HepG2 (cell line): Measurements from ENCODE around the gene EFCAB11. TPM values are rescaled to one million over a fixed set of nuclear protein-coding genes. Genes with fewer than 3 reads are reported as not detected.

Source experiments
- AHR ChIP-seq: IDR thresholded peaks from 2 replicates; pipeline ENCODE4 v1.6.1; 2018; ENCODE audit warnings: missing genetic modification reagents, missing compliant biosample characterization
- ELF1 ChIP-seq: sonication (generic); formaldehyde crosslinking; IDR thresholded peaks from 2 replicates; pipeline ENCODE4 v1.4.0; 2020; ENCODE audit warnings: missing genetic modification reagents
- HMG20A ChIP-seq: IDR thresholded peaks from 2 replicates; pipeline ENCODE4 v1.6.1; 2016; ENCODE audit warnings: borderline replicate concordance
- MXD3 ChIP-seq: IDR thresholded peaks from 2 replicates; pipeline ENCODE4 v1.6.1; 2016; ENCODE audit warnings: mild to moderate bottlenecking, missing biosample characterization, missing genetic modification reagents
- MYC ChIP-seq: sonication (generic); formaldehyde crosslinking; IDR thresholded peaks from 2 replicates; pipeline ENCODE4 v1.9.0; 2021; ENCODE audit warnings: missing genetic modification reagents, borderline replicate concordance
- SMYD3 ChIP-seq: sonication (generic); formaldehyde crosslinking; IDR thresholded peaks from 2 replicates; pipeline ENCODE4 v1.8.1; 2023; ENCODE audit warnings: mild to moderate bottlenecking, missing genetic modification reagents
- SP140L ChIP-seq: sonication (generic); formaldehyde crosslinking; IDR thresholded peaks from 2 replicates; pipeline ENCODE4 v1.4.0; 2020; ENCODE audit warnings: missing genetic modification reagents, borderline replicate concordance
- ZBTB46 ChIP-seq: sonication (generic); formaldehyde crosslinking; IDR thresholded peaks from 2 replicates; pipeline ENCODE4 v1.4.0; 2020; ENCODE audit warnings: mild to moderate bottlenecking, missing genetic modification reagents, borderline replicate concordance
- ZFP36L1 ChIP-seq: sonication (generic); formaldehyde crosslinking; IDR thresholded peaks from 2 replicates; pipeline ENCODE4 v1.8.0; 2022; ENCODE audit warnings: mild to moderate bottlenecking, missing genetic modification reagents, moderate library complexity
- ZNF558 ChIP-seq: sonication (generic); formaldehyde crosslinking; IDR thresholded peaks from 2 replicates; pipeline ENCODE4 v1.9.0; 2022; ENCODE audit warnings: mild to moderate bottlenecking, missing genetic modification reagents, borderline replicate concordance
- ZNF576 ChIP-seq: sonication (generic); formaldehyde crosslinking; IDR thresholded peaks from 2 replicates; pipeline ENCODE4 v1.4.0; 2020; ENCODE audit warnings: mild to moderate bottlenecking, missing genetic modification reagents
- polyA plus RNA-seq, 8 experiments: library from polyadenylated mRNA; depleted of rRNA in 3 of 8; stranded (reverse) in 7 of 8; unstranded in 1 of 8; fragments of >200 nt; fragmentation: Illumina TruSeq in 4 of 8; extraction: Trizol in 4 of 8; gene quantifications; 2 replicates each; pipeline versions ENCODE4 v1.2.1 to v1.2.3, GENCODE V29; 2011 to 2016; ENCODE audit warnings: low read depth in 4 of 8, missing spikeins in 1 of 8, mixed read lengths in 1 of 8; ENCODE audit not compliant: insufficient read depth in 1 of 8
- total RNA-seq, 5 experiments: library from RNA; depleted of rRNA; stranded (reverse); fragments of >200 nt; fragmentation: Illumina TruSeq; extraction: Trizol; gene quantifications; 2 replicates each; pipeline ENCODE4 v1.2.3, GENCODE V29; 2016; ENCODE audit warnings: low read depth in 1 of 5
- TF ChIP-seq, protein P1 (sequence below): sonication (generic); formaldehyde crosslinking; IDR thresholded peaks from one replicate; pipeline ENCODE4 v1.5.1; 2020; ENCODE audit warnings: mild to moderate bottlenecking, missing genetic modification reagents; ENCODE audit errors: not compliant biosample characterization
- TF ChIP-seq, protein P2 (sequence below): sonication (generic); formaldehyde crosslinking; IDR thresholded peaks from 2 replicates; pipeline ENCODE4 v1.4.0; 2020; ENCODE audit warnings: missing genetic modification reagents
- TF ChIP-seq, protein P3 (sequence below): sonication (generic); formaldehyde crosslinking; IDR thresholded peaks from 2 replicates; pipeline ENCODE4 v1.5.1; 2020; ENCODE audit warnings: missing genetic modification reagents, mild to moderate bottlenecking, borderline replicate concordance

The EFCAB11 gene
- total and polyA plus RNA-seq, 2 of the 13 experiments (the other 11 are each of a cell fraction or from before 2014, with no cell fraction given): 8.2 to 31.5 TPM

DNA sequence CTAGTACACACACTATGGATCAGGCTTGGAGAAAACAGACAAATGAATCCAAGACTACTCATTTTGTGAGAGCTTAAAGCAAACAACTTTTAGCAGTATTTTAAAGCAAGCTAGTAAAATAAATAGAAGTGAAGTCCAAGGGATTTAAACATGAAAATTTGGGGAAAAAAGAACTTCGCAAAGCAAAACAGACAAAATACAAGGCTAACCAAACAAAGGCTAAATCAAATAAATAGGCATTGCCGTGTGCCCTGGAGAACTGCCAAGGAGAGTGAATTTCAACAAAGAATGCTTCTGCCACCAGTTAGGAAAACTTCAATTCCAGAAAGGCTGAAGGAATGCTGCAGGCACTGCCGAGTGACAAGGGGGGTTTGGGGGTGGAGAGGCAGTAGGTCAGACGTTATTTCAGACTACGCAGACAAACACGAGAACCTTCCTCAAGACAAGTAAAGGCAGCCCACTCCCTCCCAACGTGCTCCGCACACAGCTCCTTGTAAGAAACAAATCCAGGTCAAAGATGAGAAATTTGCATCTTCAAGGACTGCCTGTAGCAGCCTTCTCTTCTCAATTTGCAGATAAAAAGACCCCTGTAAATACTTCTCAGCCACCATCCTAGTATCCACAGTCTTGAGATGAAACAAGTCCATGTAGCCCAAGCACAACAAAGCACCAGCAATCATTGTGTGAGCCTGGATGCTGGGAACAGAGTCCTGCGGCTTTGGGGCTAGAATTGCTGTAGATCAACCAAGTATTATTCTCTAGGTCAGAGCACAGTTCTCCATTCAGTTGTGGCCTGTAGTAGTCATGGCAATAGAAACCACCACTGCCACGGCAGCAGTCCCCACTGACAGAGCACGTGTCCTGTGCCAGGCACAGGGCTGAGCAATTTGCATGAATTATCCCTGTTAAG is 43.3 kb downstream of the EFCAB11 start (continued):
- TF ChIP-seq, protein P1, sequence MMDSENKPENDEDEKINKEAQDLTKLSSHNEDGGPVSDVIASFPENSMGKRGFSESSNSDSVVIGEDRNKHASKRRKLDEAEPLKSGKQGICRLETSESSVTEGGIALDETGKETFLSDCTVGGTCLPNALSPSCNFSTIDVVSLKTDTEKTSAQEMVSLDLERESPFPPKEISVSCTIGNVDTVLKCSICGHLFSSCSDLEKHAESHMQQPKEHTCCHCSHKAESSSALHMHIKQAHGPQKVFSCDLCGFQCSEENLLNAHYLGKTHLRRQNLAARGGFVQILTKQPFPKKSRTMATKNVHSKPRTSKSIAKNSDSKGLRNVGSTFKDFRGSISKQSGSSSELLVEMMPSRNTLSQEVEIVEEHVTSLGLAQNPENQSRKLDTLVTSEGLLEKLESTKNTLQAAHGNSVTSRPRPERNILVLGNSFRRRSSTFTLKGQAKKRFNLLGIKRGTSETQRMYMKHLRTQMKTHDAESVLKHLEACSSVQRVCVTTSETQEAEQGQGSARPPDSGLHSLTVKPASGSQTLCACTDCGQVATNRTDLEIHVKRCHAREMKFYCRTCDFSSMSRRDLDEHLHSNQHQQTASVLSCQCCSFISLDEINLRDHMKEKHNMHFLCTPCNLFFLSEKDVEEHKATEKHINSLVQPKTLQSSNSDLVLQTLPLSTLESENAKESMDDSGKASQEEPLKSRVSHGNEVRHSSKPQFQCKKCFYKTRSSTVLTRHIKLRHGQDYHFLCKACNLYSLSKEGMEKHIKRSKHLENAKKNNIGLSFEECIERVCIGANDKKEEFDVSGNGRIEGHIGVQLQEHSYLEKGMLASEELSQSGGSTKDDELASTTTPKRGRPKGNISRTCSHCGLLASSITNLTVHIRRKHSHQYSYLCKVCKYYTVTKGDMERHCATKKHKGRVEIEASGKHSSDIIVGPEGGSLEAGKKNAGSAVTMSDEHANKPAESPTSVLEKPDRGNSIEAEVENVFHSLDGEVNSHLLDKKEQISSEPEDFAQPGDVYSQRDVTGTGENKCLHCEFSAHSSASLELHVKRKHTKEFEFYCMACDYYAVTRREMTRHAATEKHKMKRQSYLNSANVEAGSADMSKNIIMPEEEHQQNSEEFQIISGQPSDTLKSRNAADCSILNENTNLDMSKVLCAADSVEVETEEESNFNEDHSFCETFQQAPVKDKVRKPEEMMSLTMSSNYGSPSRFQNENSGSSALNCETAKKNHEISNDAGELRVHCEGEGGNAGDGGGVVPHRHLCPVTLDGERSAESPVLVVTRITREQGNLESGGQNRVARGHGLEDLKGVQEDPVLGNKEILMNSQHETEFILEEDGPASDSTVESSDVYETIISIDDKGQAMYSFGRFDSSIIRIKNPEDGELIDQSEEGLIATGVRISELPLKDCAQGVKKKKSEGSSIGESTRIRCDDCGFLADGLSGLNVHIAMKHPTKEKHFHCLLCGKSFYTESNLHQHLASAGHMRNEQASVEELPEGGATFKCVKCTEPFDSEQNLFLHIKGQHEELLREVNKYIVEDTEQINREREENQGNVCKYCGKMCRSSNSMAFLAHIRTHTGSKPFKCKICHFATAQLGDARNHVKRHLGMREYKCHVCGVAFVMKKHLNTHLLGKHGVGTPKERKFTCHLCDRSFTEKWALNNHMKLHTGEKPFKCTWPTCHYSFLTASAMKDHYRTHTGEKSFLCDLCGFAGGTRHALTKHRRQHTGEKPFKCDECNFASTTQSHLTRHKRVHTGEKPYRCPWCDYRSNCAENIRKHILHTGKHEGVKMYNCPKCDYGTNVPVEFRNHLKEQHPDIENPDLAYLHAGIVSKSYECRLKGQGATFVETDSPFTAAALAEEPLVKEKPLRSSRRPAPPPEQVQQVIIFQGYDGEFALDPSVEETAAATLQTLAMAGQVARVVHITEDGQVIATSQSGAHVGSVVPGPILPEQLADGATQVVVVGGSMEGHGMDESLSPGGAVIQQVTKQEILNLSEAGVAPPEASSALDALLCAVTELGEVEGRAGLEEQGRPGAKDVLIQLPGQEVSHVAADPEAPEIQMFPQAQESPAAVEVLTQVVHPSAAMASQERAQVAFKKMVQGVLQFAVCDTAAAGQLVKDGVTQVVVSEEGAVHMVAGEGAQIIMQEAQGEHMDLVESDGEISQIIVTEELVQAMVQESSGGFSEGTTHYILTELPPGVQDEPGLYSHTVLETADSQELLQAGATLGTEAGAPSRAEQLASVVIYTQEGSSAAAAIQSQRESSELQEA (CRISPR knock-in tag): no peak
- TF ChIP-seq ZBTB46 (CRISPR knock-in tag): no peak
- no peak for TF ChIP-seq AHR (CRISPR knock-in tag)
- TF ChIP-seq ELF1: no peak
- TF ChIP-seq, protein P2, sequence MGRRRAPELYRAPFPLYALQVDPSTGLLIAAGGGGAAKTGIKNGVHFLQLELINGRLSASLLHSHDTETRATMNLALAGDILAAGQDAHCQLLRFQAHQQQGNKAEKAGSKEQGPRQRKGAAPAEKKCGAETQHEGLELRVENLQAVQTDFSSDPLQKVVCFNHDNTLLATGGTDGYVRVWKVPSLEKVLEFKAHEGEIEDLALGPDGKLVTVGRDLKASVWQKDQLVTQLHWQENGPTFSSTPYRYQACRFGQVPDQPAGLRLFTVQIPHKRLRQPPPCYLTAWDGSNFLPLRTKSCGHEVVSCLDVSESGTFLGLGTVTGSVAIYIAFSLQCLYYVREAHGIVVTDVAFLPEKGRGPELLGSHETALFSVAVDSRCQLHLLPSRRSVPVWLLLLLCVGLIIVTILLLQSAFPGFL: no peak
- TF ChIP-seq HMG20A: peak; percentile 52; the same call in 1 of the 2 replicates
- TF ChIP-seq ZNF558 (CRISPR knock-in tag): no peak
- TF ChIP-seq ZFP36L1 (CRISPR knock-in tag): no peak
- no peak; the same call in 1 of the 2 replicates for TF ChIP-seq SMYD3 (CRISPR knock-in tag)
- TF ChIP-seq SP140L: no peak
- no peak for TF ChIP-seq MXD3 (CRISPR knock-in tag)
- no peak for TF ChIP-seq ZNF576 (CRISPR knock-in tag)
- TF ChIP-seq MYC: no peak; the same call in 1 of the 2 replicates
- TF ChIP-seq, protein P3, sequence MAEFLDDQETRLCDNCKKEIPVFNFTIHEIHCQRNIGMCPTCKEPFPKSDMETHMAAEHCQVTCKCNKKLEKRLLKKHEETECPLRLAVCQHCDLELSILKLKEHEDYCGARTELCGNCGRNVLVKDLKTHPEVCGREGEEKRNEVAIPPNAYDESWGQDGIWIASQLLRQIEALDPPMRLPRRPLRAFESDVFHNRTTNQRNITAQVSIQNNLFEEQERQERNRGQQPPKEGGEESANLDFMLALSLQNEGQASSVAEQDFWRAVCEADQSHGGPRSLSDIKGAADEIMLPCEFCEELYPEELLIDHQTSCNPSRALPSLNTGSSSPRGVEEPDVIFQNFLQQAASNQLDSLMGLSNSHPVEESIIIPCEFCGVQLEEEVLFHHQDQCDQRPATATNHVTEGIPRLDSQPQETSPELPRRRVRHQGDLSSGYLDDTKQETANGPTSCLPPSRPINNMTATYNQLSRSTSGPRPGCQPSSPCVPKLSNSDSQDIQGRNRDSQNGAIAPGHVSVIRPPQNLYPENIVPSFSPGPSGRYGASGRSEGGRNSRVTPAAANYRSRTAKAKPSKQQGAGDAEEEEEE (CRISPR knock-in tag): no peak
